A549 treated with DMSO at 1 μM for 4 hours (cell line): Measurements from ENCODE around the gene CFLAR. TPM values are rescaled to one million over a fixed set of nuclear protein-coding genes. Genes with fewer than 3 reads are reported as not detected.

Source experiments
- total RNA-seq: library from RNA; stranded (reverse); fragments of 200-300 nt; extraction: Qiagen RNA extraction; gene quantifications from 5 replicates; pipeline ENCODE4 v1.2.3, GENCODE V29; 2022; ENCODE audit warnings: low read depth

The CFLAR gene
- 63.4 to 80.2 TPM (median 72.4 TPM) in 5 replicates for total RNA-seq

GRCh38 chr2:201116115-201116958 lies at the start of gene CFLAR:
TSS of gene CFLAR (plus strand) at chr2:201116164. CDS start at chr2:201129866, 13,702 bp downstream.

GRCh38 chr2:201071479-201072200 lies 44.3 kb upstream of the CFLAR start, which contains the start of the genes HYCC2 and NDUFB3:
TSS of gene HYCC2 (minus strand) at chr2:201071671. CDS start at chr2:201024009, 47,662 bp downstream.
TSS of gene NDUFB3 (plus strand) at chr2:201072001. CDS start at chr2:201078883, 6,882 bp downstream.

GRCh38 chr2:201182650-201183364 lies 66.8 kb downstream of the CFLAR start, which contains the start of gene CASP10:
TSS of gene CASP10 (plus strand) at chr2:201183141. CDS start at chr2:201185778, 2,637 bp downstream.

Other genes with a start within 250 kb of the CFLAR start
- gene PPIL3, start 227.1 kb upstream of the CFLAR start, total RNA-seq = 20.1 to 30.1 TPM (median 25.7 TPM) in 5 replicates
- 35.9 to 46.2 TPM (median 43.4 TPM) in 5 replicates for gene NIF3L1, start 226.8 kb upstream of the CFLAR start, total RNA-seq
- 9.8 to 19.3 TPM (median 15.4 TPM) in 5 replicates for gene ORC2, start 152.5 kb upstream of the CFLAR start, total RNA-seq
- 2.7 to 5.8 TPM (median 4.8 TPM) in 5 replicates for gene HYCC2, start 44.5 kb upstream of the CFLAR start, total RNA-seq
- gene NDUFB3, start 44.2 kb upstream of the CFLAR start, total RNA-seq = 126 to 148 TPM (median 138 TPM) in 5 replicates
- 1.8 to 2.7 TPM (median 2.5 TPM) in 5 replicates for gene CASP10, start 67.0 kb downstream of the CFLAR start, total RNA-seq
- gene CASP8, start 144.4 kb downstream of the CFLAR start, total RNA-seq = 31.5 to 39.4 TPM (median 35.5 TPM) in 5 replicates
- 0.14 to 0.45 TPM in 2 of 5 replicates, not detected in the others for gene FLACC1, start 241.2 kb downstream of the CFLAR start, total RNA-seq